A673 (cell line): ENCODE data around the gene CHDH. TPM values are rescaled to one million over a fixed set of nuclear protein-coding genes. Genes with fewer than 3 reads are reported as not detected.

ENCODE experiments used
- BruUV-seq: library from RNA; stranded (reverse); fragments of 400-500 nt; replicated peaks from 2 replicates; lab custom pipeline; 2021; lab: Mats Ljungman, UMichigan
- CTCF ChIA-PET: fragments of 300-600 bp; sonication (Branson Sonifier 250); formaldehyde crosslinking; loops from one replicate; lab custom pipeline; 2022; ENCODE audit warnings: antibody characterized with exemption; lab: Charles Lee
- POLR2A ChIA-PET: fragments of 300-600 bp; sonication (Branson Sonifier 250); formaldehyde crosslinking; loops from one replicate; lab custom pipeline; 2022; ENCODE audit warnings: antibody characterized with exemption; ENCODE audit not compliant: low non-redundant PET; lab: Charles Lee
- DNase-seq: peaks from one replicate; pipeline ENCODE4 v3.0.0-alpha.2; 2015; ENCODE audit warnings: low spot score
- H3K27ac ChIP-seq: fragments of 200-600 bp; sonication (generic); 2 replicates; pipeline ENCODE4 v1.5.1; 2016; ENCODE audit warnings: mixed run types, low read depth, mild to moderate bottlenecking, mixed read lengths, antibody characterized with exemption, low read length; ENCODE audit not compliant: poor library complexity, severe bottlenecking
- H3K27me3 ChIP-seq: fragments of 200-600 bp; sonication (generic); replicated peaks from 2 replicates; pipeline ENCODE4 v1.6.1; 2017; ENCODE audit warnings: mixed run types, low read depth, mild to moderate bottlenecking, mixed read lengths, antibody characterized with exemption, low read length; ENCODE audit not compliant: insufficient read depth, poor library complexity
- H3K36me3 ChIP-seq: fragments of 200-600 bp; sonication (generic); 2 replicates; pipeline ENCODE4 v1.6.1; 2016; ENCODE audit warnings: mixed run types, mild to moderate bottlenecking, mixed read lengths, antibody characterized with exemption, low read length; ENCODE audit not compliant: insufficient read depth, poor library complexity, severe bottlenecking
- H3K4me1 ChIP-seq: fragments of 200-600 bp; sonication (generic); 2 replicates; pipeline ENCODE4 v1.6.1; 2017; ENCODE audit warnings: mixed run types, mild to moderate bottlenecking, mixed read lengths, antibody characterized with exemption, low read length; ENCODE audit not compliant: insufficient read depth, poor library complexity, severe bottlenecking
- H3K4me3 ChIP-seq: fragments of 200-600 bp; sonication (generic); 2 replicates; pipeline ENCODE4 v1.5.1; 2016; ENCODE audit warnings: low read depth, mixed run types, mild to moderate bottlenecking, mixed read lengths, low read length; ENCODE audit not compliant: poor library complexity, severe bottlenecking
- H3K9me3 ChIP-seq: fragments of 200-600 bp; sonication (generic); 2 replicates; pipeline ENCODE4 v1.6.1; 2016; ENCODE audit warnings: mixed run types, low read depth, mild to moderate bottlenecking, mixed read lengths, antibody characterized with exemption, low read length; ENCODE audit not compliant: poor library complexity, severe bottlenecking
- EZH2 ChIP-seq: fragments of 200-600 bp; sonication (generic); IDR thresholded peaks from 2 replicates; pipeline ENCODE4 v1.6.1; 2017; ENCODE audit warnings: borderline replicate concordance, low read depth, mild to moderate bottlenecking, mixed read lengths, antibody characterized with exemption, low read length; ENCODE audit not compliant: poor library complexity, severe bottlenecking
- intact Hi-C: fragments of 100-400 bp; cut with micrococcal nuclease; formaldehyde crosslinking; loops from one replicate; pipeline ENCODE4 v1.10.0; 2022; ENCODE audit not compliant: unreplicated experiment
- total RNA-seq: library from RNA; stranded (reverse); gene quantifications from 2 replicates; pipeline ENCODE4 v1.2.3, GENCODE V29; 2021
- TF ChIP-seq, protein P1 (sequence below): fragments of 300-800, 200-600 bp; sonication (generic); conservative IDR thresholded peaks from 2 replicates; pipeline ENCODE4 v1.5.1; 2017; ENCODE audit warnings: low read depth, mild to moderate bottlenecking, antibody characterized with exemption, low read length, moderate library complexity, mixed read lengths

CHDH gene
- total RNA-seq, 1 experiment from 2014 or later: not detected

DNA sequence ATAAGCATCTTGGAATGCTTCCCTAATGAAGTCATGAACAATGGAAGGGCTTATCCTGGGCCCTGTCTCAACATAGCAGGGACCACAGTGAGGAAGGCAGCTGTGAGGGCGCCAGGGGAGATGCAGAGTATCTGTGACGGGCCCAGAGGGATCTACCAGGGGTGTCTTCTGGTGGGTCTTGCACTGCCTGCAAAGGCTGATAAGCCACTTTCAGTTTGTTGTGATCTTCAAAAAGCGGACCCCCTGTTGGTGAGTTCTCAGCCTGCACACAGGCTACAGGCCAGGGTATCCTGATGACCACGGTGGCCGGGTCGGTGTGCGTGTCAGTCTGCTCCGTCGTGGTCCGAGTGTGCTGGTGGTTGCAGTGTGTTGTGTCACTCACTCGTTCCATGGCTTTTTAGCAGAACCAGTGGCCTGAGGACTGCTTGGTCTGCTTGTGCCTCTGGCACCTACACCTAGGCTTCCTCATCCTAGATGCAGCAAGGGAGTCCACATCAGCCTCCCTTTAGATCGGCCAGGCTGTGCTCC is 46.8 kb downstream of the CHDH start:
- Histone ChIP-seq H3K9me3 (no peaks in the 10 kb centered on the region), H3K4me1 (no peaks in the 10 kb centered on the region), H3K36me3 (no peaks in the 10 kb centered on the region), H3K27me3 (no peaks in the 10 kb centered on the region), H3K4me3 (no peak overlapping the region), H3K27ac (no peak overlapping the region)
- TF ChIP-seq, protein P1, sequence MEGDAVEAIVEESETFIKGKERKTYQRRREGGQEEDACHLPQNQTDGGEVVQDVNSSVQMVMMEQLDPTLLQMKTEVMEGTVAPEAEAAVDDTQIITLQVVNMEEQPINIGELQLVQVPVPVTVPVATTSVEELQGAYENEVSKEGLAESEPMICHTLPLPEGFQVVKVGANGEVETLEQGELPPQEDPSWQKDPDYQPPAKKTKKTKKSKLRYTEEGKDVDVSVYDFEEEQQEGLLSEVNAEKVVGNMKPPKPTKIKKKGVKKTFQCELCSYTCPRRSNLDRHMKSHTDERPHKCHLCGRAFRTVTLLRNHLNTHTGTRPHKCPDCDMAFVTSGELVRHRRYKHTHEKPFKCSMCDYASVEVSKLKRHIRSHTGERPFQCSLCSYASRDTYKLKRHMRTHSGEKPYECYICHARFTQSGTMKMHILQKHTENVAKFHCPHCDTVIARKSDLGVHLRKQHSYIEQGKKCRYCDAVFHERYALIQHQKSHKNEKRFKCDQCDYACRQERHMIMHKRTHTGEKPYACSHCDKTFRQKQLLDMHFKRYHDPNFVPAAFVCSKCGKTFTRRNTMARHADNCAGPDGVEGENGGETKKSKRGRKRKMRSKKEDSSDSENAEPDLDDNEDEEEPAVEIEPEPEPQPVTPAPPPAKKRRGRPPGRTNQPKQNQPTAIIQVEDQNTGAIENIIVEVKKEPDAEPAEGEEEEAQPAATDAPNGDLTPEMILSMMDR: no peak
- TF ChIP-seq EZH2: no peak
- intact Hi-C loops: no loop called here
- ChIA-PET CTCF (no interaction called here), POLR2A (no interaction called here)
- BruUV-seq: no TSS peak
- no peak for DNase-seq

DNA sequence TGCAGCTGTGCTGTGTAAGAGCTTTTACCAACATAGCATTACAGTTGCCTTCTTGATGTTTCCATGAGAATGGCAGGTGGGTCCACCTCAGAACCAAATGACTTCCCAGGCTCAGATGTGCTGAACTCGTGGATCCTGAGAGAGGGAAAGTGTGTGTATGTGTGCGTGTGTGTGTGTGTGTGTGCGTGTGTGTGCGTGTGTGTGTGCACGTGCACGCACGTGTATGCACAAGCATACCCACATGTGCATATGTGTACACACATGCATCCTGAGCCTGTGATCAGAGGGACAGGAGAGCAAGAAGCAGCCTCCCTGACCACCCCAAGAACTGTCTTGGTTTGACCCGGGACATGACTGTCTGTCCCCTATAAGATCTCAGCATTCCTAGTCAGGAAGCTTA is 48.1 kb downstream of the CHDH start:
- CTCF ChIA-PET: no interaction called here
- H3K4me3 ChIP-seq: no peak overlapping the region
- H3K4me1 ChIP-seq: no peaks in the 10 kb centered on the region
- BruUV-seq: no TSS peak
- H3K36me3 ChIP-seq: no peaks in the 10 kb centered on the region
- no peaks in the 10 kb centered on the region for H3K9me3 ChIP-seq
- intact Hi-C loops: no loop called here
- no peaks in the 10 kb centered on the region for H3K27me3 ChIP-seq
- no peak for DNase-seq
- no peak for TF ChIP-seq EZH2
- TF ChIP-seq, protein P1: no peak
- POLR2A ChIA-PET: no interaction called here
- H3K27ac ChIP-seq: no peak overlapping the region

DNA sequence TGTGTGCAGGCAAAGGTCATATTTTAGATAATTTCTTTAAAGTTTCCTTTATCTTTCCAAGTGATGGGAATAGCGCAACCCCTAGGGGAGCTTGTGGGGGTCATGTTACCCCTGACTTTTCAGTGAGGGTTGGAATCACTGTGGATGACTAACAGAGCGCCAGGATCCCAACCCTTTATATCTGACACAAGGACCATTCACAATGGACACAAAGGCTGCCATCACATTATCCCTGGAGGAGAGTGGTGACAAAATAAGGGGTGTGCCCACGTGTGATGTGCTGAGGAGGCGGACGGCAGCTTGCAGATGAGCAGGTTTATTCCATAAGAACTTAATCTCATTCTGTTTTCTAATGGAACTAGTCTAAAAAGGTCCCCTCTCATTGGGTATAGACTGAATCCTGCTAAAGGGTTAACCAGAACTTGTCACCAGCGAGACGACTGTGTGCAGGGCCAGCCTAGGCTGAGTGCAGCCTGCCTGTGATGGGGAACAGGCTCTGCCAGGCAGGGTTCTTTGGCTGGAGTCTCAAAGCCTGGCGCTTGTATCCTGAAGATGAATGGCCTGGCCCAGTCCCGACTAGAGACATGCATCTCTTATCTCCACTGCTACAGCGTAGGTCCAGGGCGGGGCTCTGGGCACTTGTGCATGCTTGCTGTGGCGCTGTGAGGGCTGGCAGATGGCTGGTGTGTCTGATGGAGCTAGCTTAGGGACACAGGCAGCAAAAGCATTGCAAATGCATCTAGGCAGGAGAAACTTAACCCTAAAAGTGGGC is 50.2 kb downstream of the CHDH start:
- intact Hi-C loops: no loop called here

More for the DNA sequence above, 50.2 kb downstream of the CHDH start:
- no peaks in the 10 kb centered on the region for H3K4me1 ChIP-seq
- no peak for DNase-seq
- no peaks in the 10 kb centered on the region for H3K9me3 ChIP-seq
- no peaks in the 10 kb centered on the region for H3K27me3 ChIP-seq
- no peak overlapping the region for H3K27ac ChIP-seq
- H3K36me3 ChIP-seq: no peaks in the 10 kb centered on the region
- ChIA-PET CTCF (no interaction called here), POLR2A (no interaction called here)
- no TSS peak for BruUV-seq
- no peak for TF ChIP-seq EZH2
- TF ChIP-seq, protein P1: no peak
- no peak overlapping the region for H3K4me3 ChIP-seq
